Hematopoietic multipotent progenitor cell treated with erythropoietin and hydrocortisone succinate and interleukin-3 and kit ligand, for 4 days (in vitro differentiated cells): Measurements from ENCODE around the gene TRMT112.
"Not testable (repeated sequence)": the region's sequence is repeated elsewhere in the genome, so short reads cannot be mapped to it uniquely, and the experiment has no call there.

Source experiments
- DNase-seq: peaks from one replicate; pipeline ENCODE4 v3.0.0-alpha.2; 2015

TRMT112 gene

GRCh38 chr11:64327993-64328392 is 10.6 kb upstream of the TRMT112 start:
- DNase-seq, result no peak

GRCh38 chr11:64327375-64327774 is 10.0 kb upstream of the TRMT112 start:
- no peak for DNase-seq

- DNase-seq, result no peak
Observed at GRCh38 chr11:64324692-64325469, 7.5 kb upstream of the TRMT112 start.

GRCh38 chr11:64323984-64324383 is 6.6 kb upstream of the TRMT112 start:
- not testable (repeated sequence) for DNase-seq

GRCh38 chr11:64323373-64323772 is 6.0 kb upstream of the TRMT112 start:
- DNase-seq, result no peak

DNA sequence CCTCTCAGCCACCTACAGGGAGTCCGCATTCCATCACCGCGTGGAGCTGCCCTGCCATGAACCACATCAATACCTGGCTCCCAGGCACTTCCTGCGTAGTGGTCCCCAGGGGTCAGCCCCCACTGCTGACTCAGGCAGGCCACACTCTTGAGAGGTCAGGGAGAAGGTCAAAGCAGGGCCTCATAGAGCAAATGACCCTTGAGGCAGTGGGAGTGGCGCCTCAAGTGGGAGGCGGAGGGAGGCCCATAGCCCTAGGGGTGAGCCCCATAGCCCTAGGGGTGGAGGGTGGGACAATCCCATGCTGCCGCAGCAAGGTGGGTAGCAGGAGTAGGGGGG is 5.5 kb upstream of the TRMT112 start:
- no peak for DNase-seq

GRCh38 chr11:64321533-64321932 is 4.2 kb upstream of the TRMT112 start:
- no peak for DNase-seq

DNA sequence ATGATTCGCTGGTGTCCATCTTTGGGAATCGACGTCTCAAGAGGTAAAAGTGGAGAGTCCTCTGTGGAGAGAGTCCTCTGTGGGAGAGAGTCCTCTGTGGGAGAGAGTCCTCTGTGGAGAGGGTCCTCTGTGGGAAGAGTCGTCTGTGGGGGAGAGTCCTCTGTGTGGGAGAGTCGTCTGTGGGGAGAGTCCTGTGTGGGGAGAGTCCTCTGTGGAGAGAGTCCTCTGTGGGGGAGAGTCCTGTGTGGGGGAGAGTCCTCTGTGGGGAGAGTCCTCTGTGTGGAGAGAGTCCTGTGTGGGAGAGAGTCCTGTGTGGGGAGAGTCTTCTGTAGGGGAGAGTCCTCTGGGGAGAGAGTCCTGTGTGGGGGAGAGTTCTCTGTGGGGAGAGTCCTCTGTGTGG is 3.7 kb upstream of the TRMT112 start:
- no peak for DNase-seq

DNA sequence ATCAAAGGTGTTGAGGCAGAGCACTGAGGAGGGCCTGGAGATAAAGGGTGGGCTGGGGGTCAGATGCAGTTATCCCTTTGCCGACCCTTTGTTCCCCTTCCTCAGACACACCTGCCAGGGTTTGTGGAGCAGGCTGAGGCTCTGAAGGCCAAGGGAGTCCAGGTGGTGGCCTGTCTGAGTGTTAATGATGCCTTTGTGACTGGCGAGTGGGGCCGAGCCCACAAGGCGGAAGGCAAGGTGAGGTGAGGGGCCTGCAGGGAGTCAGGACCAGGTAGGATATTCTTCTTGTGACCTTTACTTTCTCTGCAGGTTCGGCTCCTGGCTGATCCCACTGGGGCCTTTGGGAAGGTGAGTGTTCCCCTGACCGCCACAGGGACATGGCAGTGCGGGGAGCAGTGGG is 3.2 kb upstream of the TRMT112 start:
- DNase-seq, result no peak

DNA sequence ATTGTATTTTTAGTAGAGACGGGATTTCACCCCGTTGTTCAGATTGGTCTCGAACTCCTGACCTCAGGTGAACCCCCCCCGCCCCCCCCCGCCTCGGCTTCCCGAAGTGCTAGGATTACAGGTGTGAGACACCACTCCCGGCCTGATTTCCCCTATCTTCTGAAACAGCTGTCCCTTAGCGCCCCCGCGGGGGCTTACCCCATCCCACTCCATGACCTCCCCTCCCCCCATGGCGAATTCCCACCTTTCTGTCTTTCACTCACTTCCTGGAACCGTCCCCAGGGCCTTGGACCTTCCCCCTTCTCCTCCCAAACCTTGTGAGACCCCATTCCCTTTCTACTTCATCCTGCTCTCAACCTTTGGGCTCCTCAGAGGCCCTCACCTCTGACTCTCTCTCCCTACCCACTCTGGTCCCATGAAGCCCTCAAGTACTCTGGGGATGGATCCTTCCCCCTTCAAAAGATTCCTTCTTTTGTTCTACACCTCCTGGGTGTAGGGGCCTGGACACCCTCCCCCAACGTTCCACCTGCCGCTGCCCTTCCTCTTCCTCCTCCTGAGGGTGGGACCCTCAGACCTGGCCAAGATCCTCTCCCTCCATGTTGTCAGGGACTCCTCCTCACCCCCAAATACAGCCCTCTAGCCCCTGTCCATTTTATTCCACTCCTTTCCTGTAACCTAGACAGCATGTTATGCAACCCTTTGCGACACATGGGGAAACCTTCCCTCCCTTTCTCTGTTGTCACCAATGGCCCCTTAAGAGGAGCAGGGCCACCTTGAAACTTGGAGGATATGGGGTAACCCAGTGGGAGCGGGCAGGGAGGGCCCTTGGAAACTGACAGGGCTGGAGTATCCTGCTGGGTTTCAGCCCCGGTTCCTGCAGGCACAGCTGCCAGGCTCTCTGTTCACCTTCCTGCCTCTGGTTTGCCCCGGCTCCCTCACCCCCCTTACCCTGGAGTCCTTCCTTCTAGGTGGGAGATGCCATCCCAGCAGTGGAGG is 1.7 kb upstream of the TRMT112 start:
- DNase-seq, result peak; percentile 48

DNA sequence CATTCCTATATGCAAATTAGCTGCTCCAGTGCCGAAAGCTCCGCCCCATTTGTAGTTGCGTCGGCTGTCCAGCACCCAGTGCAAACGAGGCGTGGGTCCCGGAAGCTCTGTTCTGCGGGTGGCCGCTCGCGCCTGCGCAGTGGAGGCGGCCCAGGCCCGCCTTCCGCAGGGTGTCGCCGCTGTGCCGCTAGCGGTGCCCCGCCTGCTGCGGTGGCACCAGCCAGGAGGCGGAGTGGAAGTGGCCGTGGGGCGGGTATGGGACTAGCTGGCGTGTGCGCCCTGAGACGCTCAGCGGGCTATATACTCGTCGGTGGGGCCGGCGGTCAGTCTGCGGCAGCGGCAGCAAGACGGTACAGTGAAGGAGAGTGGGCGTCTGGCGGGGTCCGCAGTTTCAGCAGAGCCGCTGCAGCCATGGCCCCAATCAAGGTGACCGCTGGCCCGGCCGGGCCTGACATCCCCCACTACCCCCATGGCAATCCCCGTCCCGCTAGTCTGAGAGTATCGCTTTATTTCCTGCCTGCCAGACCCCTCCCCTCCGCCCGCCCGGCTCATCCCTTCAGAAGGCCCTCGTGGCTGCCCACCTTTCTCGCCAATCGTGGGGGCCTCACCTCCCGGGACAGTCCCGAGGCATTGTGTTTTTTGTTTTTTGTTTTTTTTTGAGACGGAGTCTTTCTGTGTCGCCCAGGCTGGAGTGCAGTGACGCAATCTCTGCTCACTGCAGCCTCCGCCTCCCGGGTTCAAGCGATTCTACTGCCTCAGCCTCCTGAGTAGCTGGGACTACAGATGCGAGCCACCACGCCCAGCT is 804 bp upstream of the TRMT112 start, which contains the start of gene PRDX5:
Gene PRDX5, plus strand, starts transcription at position 161 of the 805 bp plus-strand sequence. Its CDS starts 95 bp downstream, at position 256.
- DNase-seq, result peak; percentile 99

- peak; percentile 50 for DNase-seq
Observed at GRCh38 chr11:64316672-64317324, 561 bp downstream of the TRMT112 start.

DNA sequence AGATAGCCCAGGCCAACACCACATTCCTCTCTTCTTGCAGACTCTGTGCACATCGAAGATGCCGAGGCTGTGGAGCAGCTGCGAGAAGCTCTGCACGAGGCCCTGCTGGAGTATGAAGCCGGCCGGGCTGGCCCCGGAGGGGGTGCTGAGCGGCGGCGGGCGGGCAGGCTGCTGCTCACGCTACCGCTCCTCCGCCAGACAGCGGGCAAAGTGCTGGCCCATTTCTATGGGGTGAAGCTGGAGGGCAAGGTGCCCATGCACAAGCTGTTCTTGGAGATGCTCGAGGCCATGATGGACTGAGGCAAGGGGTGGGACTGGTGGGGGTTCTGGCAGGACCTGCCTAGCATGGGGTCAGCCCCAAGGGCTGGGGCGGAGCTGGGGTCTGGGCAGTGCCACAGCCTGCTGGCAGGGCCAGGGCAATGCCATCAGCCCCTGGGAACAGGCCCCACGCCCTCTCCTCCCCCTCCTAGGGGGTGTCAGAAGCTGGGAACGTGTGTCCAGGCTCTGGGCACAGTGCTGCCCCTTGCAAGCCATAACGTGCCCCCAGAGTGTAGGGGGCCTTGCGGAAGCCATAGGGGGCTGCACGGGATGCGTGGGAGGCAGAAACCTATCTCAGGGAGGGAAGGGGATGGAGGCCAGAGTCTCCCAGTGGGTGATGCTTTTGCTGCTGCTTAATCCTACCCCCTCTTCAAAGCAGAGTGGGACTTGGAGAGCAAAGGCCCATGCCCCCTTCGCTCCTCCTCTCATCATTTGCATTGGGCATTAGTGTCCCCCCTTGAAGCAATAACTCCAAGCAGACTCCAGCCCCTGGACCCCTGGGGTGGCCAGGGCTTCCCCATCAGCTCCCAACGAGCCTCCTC is 1.5 kb downstream of the TRMT112 start:
- not testable (repeated sequence) for DNase-seq

DNA sequence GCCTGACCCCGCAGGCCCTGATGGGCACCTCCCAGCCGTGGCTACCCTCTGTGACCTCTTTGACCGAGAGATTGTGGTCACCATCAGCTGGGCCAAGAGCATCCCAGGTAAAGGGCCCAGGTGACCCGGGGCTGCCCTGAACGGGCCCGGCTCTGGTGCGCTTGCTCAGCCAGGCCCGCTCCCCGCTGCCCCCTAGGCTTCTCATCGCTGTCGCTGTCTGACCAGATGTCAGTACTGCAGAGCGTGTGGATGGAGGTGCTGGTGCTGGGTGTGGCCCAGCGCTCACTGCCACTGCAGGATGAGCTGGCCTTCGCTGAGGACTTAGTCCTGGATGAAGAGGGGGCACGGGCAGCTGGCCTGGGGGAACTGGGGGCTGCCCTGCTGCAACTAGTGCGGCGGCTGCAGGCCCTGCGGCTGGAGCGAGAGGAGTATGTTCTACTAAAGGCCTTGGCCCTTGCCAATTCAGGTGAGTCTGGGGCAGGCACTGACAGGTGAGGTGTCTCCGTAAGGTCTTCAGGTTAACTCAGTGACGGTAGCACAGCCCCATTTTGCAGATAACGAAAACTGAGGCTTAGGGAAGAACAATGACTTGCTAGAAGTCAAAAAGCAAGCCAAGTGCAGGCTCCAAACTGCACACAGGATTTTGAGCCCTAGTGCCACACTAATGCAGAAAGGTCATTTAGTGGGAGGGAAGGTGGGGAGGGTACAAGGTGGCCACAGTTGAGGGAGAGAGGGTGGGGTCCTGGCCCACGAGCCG is 2.4 kb downstream of the TRMT112 start:
- no peak for DNase-seq

GRCh38 chr11:64314146-64314804 is 3.1 kb downstream of the TRMT112 start:
- DNase-seq, result no peak

DNA sequence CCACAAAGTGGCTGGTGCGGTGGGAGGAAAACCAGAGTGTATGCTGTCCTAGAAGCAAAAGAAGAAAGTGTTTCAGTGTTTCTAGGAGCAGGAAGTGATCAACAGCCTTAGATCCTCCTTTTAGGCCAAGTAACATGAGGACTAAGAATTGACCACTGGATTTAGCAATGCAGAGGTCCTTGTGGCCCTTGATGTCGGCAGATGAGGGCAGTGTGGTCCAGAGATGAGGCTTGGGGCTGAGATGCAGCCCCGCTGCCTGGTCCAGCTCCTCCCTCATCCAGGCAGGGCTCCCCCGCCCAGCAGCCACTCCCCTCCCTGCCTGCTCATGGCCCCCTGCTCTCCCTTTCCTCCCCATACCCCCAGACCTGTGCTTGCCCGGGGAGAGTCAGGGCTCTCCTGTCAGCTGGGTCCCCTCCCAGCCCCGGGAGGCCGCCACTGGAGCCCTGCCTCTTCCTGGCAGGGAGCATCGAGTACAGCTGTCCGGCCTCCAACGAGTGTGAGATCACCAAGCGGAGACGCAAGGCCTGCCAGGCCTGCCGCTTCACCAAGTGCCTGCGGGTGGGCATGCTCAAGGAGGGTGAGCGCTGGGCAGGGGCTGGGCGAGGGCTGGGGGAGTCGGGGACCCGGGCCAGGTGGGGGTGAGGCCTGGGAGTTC is 3.7 kb downstream of the TRMT112 start:
- no peak for DNase-seq

DNA sequence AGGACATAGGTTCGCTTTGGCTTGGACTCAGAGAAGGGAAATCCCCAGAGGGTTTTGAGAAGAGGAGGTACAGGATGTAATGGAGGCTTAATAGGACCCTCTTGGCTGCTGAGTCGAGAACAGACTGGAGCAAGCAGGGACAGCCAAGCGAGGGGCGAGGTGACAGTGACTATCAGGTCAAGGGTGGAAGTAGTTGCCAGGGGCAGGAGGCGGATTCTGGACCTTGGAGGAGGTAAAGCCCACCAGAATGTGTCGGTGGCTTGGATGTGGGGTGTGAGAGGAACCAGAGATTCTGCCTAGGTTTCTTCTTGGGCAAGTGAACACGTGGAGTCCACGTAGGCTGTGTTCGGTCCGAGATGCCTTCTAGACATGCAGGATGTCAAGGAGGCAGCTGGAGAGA is 4.4 kb downstream of the TRMT112 start:
- no peak for DNase-seq

- not testable (repeated sequence) for DNase-seq
Observed at GRCh38 chr11:64307795-64308194, 9.6 kb downstream of the TRMT112 start.

GRCh38 chr11:64306876-64307622 is 10.3 kb downstream of the TRMT112 start:
- DNase-seq, result peak; percentile 42
